Hematopoietic multipotent progenitor cell treated with erythropoietin and hydrocortisone succinate and interleukin-3 and kit ligand, for 6 days (in vitro differentiated cells): ENCODE measurements around the gene SHB.

ENCODE experiments used
- DNase-seq: peaks from one replicate; pipeline ENCODE4 v3.0.0-alpha.2; 2015

Gene SHB

GRCh38 chr9:38068701-38069628, at the start of gene SHB:
SHB (minus strand) TSS chr9:38069227; CDS start chr9:38068645, 582 bp downstream.
- peak; percentile 89 for DNase-seq

GRCh38 chr9:38117651-38118050, 48.6 kb upstream of the SHB start:
- DNase-seq: no peak

GRCh38 chr9:38114905-38115304, 45.9 kb upstream of the SHB start:
- no peak for DNase-seq

GRCh38 chr9:38112456-38112855, 43.4 kb upstream of the SHB start:
- DNase-seq: no peak

- no peak for DNase-seq
Observed at GRCh38 chr9:38112049-38112448, 43.0 kb upstream of the SHB start.

- DNase-seq: no peak
Observed at GRCh38 chr9:38110476-38110875, 41.4 kb upstream of the SHB start.

GRCh38 chr9:38109601-38110000, 40.6 kb upstream of the SHB start:
- DNase-seq: no peak

GRCh38 chr9:38108326-38108725, 39.3 kb upstream of the SHB start:
- DNase-seq: no peak

- DNase-seq: no peak
Observed at GRCh38 chr9:38107811-38108304, 38.8 kb upstream of the SHB start.

GRCh38 chr9:38107405-38107804, 38.4 kb upstream of the SHB start:
- DNase-seq: no peak

- no peak for DNase-seq
Observed at GRCh38 chr9:38106488-38106887, 37.5 kb upstream of the SHB start.

GRCh38 chr9:38103340-38103739, 34.3 kb upstream of the SHB start:
- DNase-seq: no peak

GRCh38 chr9:38101423-38101822, 32.4 kb upstream of the SHB start:
- DNase-seq: no peak

GRCh38 chr9:38096238-38096805, 27.3 kb upstream of the SHB start:
- no peak for DNase-seq

- DNase-seq: no peak
Observed at GRCh38 chr9:38094165-38094564, 25.1 kb upstream of the SHB start.

- DNase-seq: no peak
Observed at GRCh38 chr9:38092656-38093055, 23.6 kb upstream of the SHB start.

GRCh38 chr9:38092200-38092524, 23.1 kb upstream of the SHB start:
- no peak for DNase-seq

- no peak for DNase-seq
Observed at GRCh38 chr9:38091310-38092199, 22.5 kb upstream of the SHB start.

- no peak for DNase-seq
Observed at GRCh38 chr9:38090170-38090569, 21.1 kb upstream of the SHB start.

GRCh38 chr9:38089387-38090165, 20.5 kb upstream of the SHB start:
- DNase-seq: no peak

- DNase-seq: peak; percentile 64
Observed at GRCh38 chr9:38088006-38088925, 19.2 kb upstream of the SHB start.
